VCaP (cell line): ENCODE results near the gene CMIP.

Source experiments
- H3K27ac ChIP-seq: fragments of 450-650 bp; 2 replicates; pipeline ENCODE4 v1.5.1; 2017
- TF ChIP-seq, protein P1 (sequence below): fragments of 450-650 bp; conservative IDR thresholded peaks from 2 replicates; pipeline ENCODE4 v1.5.1; 2017; ENCODE audit warnings: mild to moderate bottlenecking, moderate library complexity

Gene CMIP

DNA sequence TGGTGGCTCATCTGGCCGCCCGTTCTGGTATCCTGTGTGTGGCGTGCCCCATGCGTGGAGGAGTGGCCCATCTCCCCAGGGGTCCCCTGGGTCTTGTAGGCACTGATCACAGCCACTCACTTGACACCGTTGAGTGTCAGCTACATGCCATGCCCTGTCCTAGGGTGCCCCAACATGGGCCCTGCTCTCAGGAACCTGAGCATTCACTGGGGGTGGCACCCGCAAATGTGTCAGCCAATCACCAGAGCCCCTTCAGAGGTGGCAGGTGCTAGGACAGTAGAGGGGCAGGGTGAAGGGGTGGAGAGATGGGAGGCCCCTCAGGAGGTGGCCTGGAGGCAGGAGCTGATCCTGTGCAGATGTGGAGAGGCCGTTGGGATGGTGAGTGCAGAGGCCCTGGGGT lies 27.8 kb downstream of the CMIP start:
- TF ChIP-seq, protein P1, sequence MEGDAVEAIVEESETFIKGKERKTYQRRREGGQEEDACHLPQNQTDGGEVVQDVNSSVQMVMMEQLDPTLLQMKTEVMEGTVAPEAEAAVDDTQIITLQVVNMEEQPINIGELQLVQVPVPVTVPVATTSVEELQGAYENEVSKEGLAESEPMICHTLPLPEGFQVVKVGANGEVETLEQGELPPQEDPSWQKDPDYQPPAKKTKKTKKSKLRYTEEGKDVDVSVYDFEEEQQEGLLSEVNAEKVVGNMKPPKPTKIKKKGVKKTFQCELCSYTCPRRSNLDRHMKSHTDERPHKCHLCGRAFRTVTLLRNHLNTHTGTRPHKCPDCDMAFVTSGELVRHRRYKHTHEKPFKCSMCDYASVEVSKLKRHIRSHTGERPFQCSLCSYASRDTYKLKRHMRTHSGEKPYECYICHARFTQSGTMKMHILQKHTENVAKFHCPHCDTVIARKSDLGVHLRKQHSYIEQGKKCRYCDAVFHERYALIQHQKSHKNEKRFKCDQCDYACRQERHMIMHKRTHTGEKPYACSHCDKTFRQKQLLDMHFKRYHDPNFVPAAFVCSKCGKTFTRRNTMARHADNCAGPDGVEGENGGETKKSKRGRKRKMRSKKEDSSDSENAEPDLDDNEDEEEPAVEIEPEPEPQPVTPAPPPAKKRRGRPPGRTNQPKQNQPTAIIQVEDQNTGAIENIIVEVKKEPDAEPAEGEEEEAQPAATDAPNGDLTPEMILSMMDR, result no peak
- no peak overlapping the region for H3K27ac ChIP-seq

DNA sequence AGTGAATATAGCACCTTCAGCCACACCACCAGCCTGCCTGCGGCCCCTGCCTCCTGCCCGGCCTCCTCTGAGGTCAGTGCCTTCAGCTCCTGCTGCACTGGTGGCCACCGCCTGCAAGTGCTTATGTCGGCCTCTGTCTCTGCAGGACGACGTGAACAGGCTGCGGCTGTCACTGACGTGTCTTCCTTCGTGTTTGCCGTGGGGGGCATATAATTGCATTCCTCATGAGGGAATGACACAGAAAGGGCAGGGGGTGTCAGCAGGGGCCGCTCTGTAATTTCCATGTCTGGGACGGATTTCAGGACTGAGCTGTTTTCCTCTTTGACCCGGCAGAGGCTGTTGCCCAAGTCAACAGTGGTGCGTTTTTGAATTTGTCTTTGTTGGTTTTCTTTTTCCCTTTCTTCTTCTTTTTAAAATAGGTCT lies 28.5 kb downstream of the CMIP start:
- no peak overlapping the region for H3K27ac ChIP-seq
- TF ChIP-seq, protein P1, result no peak

- TF ChIP-seq, protein P1, result no peak
These were observed 28.9 kb downstream of the CMIP start for GRCh38 chr16:81473558-81473957.

GRCh38 chr16:81473969-81474959 lies 29.7 kb downstream of the CMIP start:
- TF ChIP-seq, protein P1, result no peak
- H3K27ac ChIP-seq, result no peak overlapping the region

More at GRCh38 chr16:81473558-81473957, 28.9 kb downstream of the CMIP start:
- no peak overlapping the region for H3K27ac ChIP-seq

- TF ChIP-seq, protein P1, result no peak
- H3K27ac ChIP-seq, result no peak overlapping the region
These were observed 33.4 kb downstream of the CMIP start for GRCh38 chr16:81477697-81478693.

- H3K27ac ChIP-seq, result no peak overlapping the region
These were observed 34.4 kb downstream of the CMIP start for GRCh38 chr16:81478876-81479511.

More at GRCh38 chr16:81478876-81479511, 34.4 kb downstream of the CMIP start:
- TF ChIP-seq, protein P1, result no peak
